DOHH2 (cell line): Measurements from ENCODE around the gene HNRNPUL1.

Experiments used
- H3F3A ChIP-seq: fragments of 200-600 bp; sonication (generic), shearing (Covaris generic); 2 replicates; pipeline ENCODE4 v1.6.0; 2016; ENCODE audit warnings: antibody characterized with exemption, mild to moderate bottlenecking; ENCODE audit not compliant: control insufficient read depth, insufficient read depth
- H3K27ac ChIP-seq: fragments of 200-600 bp; sonication (generic); 2 replicates; pipeline ENCODE4 v1.5.1; 2014; ENCODE audit warnings: low read depth, mild to moderate bottlenecking, low read length, moderate library complexity
- H3K27me3 ChIP-seq: fragments of 200-600 bp; sonication (generic); 2 replicates; pipeline ENCODE4 v1.6.1; 2014; ENCODE audit warnings: mild to moderate bottlenecking, low read length, mixed read lengths; ENCODE audit not compliant: control insufficient read depth
- H3K36me3 ChIP-seq: fragments of 200-600 bp; sonication (generic); 2 replicates; pipeline ENCODE4 v1.6.1; 2014; ENCODE audit warnings: mild to moderate bottlenecking, low read length, moderate library complexity, mixed read lengths; ENCODE audit not compliant: control insufficient read depth
- H3K4me1 ChIP-seq: fragments of 200-600 bp; sonication (generic); 2 replicates; pipeline ENCODE4 v1.6.1; 2014; ENCODE audit warnings: mild to moderate bottlenecking, low read length, mixed read lengths; ENCODE audit not compliant: control insufficient read depth
- H3K4me2 ChIP-seq: fragments of 200-600 bp; sonication (generic); 2 replicates; pipeline ENCODE4 v1.6.0; 2014; ENCODE audit warnings: mild to moderate bottlenecking, low read length, moderate library complexity
- H3K4me3 ChIP-seq: fragments of 200-600 bp; sonication (generic); 2 replicates; pipeline ENCODE4 v1.5.1; 2014; ENCODE audit warnings: mild to moderate bottlenecking, low read length, mixed read lengths
- H3K79me2 ChIP-seq: fragments of 200-600 bp; sonication (generic); 2 replicates; pipeline ENCODE4 v1.6.1; 2014; ENCODE audit warnings: mild to moderate bottlenecking, low read length, mixed read lengths; ENCODE audit not compliant: control insufficient read depth
- H3K9me2 ChIP-seq: fragments of 200-600 bp; sonication (generic); replicated peaks from 2 replicates; pipeline ENCODE4 v1.6.1; 2014; ENCODE audit warnings: mild to moderate bottlenecking, low read length, mixed read lengths; ENCODE audit not compliant: control insufficient read depth
- H3K9me3 ChIP-seq: fragments of 200-600 bp; sonication (generic); 2 replicates; pipeline ENCODE4 v1.6.1; 2014; ENCODE audit warnings: antibody characterized with exemption, low read length, mixed read lengths; ENCODE audit not compliant: control insufficient read depth, insufficient read depth
- H4K20me1 ChIP-seq: fragments of 200-600 bp; sonication (generic); 2 replicates; pipeline ENCODE4 v1.6.0; 2014; ENCODE audit warnings: low read depth, mild to moderate bottlenecking, antibody characterized with exemption, low read length, moderate library complexity; ENCODE audit not compliant: control insufficient read depth, insufficient read depth
- EZH2phosphoT487 ChIP-seq: fragments of 200-600 bp; sonication (generic); IDR thresholded peaks from 2 replicates; pipeline ENCODE4 v1.6.1; 2017; ENCODE audit warnings: borderline replicate concordance, mild to moderate bottlenecking, antibody characterized with exemption, low read length, moderate library complexity, mixed read lengths
- TF ChIP-seq, protein P1 (sequence below): fragments of 200-600 bp; sonication (generic); IDR thresholded peaks from one replicate; pipeline ENCODE4 v1.5.1; 2014; ENCODE audit warnings: antibody characterized with exemption, mild to moderate bottlenecking, low read depth, low read length; ENCODE audit not compliant: poor library complexity, severe bottlenecking

HNRNPUL1 gene

DNA sequence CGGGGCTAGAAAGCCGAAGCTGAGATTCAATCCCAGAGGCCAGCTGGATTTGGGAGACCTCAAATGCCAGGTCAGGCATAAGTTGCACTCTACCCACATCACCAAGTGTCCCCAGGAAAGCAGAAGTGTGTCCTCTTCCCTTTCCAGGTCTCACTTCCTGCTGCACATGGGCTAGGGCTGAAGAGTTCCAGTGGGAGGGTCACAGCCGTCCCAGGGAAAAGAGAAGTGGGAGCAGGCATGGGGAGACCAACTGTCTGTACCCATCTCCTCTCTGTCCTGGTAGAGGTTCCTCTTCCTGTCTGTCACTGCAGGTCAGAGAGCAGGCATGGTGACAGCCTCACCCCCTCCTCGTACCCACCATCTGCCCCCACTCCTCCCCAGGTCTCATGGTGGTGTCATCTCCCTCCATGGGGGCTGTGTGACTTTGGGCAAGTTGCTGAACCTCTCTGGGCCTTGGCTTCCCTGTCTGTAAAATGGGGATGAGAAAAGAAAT is 30.4 kb upstream of the HNRNPUL1 start:
- H3K4me2 ChIP-seq, result no peak overlapping the region
- H3K9me3 ChIP-seq, result no peaks in the 10 kb centered on the region
- H3F3A ChIP-seq, result no peaks in the 10 kb centered on the region
- no peaks in the 10 kb centered on the region for H3K79me2 ChIP-seq
- no peak overlapping the region for H3K27ac ChIP-seq
- H3K4me1 ChIP-seq, result no peaks in the 10 kb centered on the region
- H4K20me1 ChIP-seq, result no peaks in the 10 kb centered on the region
- H3K9me2 ChIP-seq, result no peaks in the 10 kb centered on the region
- H3K36me3 ChIP-seq, result no peaks in the 10 kb centered on the region
- H3K27me3 ChIP-seq, result no peaks in the 10 kb centered on the region
- TF ChIP-seq, protein P1, sequence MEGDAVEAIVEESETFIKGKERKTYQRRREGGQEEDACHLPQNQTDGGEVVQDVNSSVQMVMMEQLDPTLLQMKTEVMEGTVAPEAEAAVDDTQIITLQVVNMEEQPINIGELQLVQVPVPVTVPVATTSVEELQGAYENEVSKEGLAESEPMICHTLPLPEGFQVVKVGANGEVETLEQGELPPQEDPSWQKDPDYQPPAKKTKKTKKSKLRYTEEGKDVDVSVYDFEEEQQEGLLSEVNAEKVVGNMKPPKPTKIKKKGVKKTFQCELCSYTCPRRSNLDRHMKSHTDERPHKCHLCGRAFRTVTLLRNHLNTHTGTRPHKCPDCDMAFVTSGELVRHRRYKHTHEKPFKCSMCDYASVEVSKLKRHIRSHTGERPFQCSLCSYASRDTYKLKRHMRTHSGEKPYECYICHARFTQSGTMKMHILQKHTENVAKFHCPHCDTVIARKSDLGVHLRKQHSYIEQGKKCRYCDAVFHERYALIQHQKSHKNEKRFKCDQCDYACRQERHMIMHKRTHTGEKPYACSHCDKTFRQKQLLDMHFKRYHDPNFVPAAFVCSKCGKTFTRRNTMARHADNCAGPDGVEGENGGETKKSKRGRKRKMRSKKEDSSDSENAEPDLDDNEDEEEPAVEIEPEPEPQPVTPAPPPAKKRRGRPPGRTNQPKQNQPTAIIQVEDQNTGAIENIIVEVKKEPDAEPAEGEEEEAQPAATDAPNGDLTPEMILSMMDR, result no peak
- TF ChIP-seq EZH2phosphoT487, result no peak
- no peak overlapping the region for H3K4me3 ChIP-seq

DNA sequence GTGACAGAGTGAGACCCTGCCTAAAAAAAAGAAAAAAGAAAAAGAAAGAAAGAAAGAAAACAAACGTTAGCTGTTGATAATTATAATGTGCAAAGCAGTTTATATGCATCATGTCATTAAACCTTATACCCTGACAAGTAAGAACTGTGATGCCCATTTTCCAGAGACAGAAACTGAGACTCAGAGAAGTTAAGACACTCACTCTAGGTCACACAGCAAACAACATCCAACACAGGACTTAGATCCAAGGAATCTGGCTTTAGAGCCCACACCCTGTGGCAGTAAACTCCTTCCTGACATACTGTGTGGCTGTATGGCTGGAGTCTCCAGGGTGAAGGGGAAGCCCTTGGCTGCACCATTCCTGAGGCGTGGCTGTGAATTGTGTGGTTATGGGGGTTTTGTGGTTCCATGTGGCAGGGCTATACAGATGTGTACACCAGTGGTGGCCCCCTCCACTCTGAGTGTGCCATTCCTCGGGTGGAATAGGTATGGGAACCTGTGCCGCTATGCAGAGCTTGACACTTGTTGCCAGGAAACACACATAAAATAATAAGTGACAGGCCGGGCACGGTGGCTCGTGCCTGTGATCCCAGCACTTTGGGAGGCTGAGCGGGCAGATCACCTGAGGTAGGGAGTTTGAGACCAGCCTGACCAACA is 29.5 kb upstream of the HNRNPUL1 start:
- Histone ChIP-seq H3F3A (no peaks in the 10 kb centered on the region), H3K9me3 (no peaks in the 10 kb centered on the region), H3K27ac (no peak overlapping the region), H3K4me2 (no peak overlapping the region), H4K20me1 (no peaks in the 10 kb centered on the region), H3K27me3 (no peaks in the 10 kb centered on the region), H3K79me2 (no peaks in the 10 kb centered on the region), H3K9me2 (no peaks in the 10 kb centered on the region), H3K36me3 (no peaks in the 10 kb centered on the region), H3K4me1 (no peaks in the 10 kb centered on the region), H3K4me3 (no peak overlapping the region)
- no peak for TF ChIP-seq EZH2phosphoT487
- TF ChIP-seq, protein P1, result no peak

DNA sequence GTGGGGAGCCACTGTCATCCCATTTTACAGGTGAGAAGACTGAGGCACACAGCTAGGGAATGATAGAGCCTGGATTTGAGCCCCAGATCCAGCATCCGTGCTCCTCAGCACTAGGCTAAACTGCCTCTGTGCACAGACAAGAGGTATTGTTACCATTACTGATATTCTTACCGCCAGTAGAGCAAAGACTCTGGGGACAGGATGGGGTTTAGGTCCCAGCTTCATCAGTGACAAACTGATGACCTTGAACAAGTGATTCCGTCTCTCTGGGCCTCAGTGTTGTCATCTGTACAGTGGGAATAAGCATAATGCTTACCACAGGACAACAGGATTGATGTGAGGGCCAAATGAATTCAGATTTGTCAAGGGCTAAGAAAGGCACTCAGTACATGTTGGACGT is 28.7 kb upstream of the HNRNPUL1 start:
- Histone ChIP-seq H3K27me3 (no peaks in the 10 kb centered on the region; the same call in 1 of the 2 replicates), H3K4me1 (no peaks in the 10 kb centered on the region), H3K36me3 (no peaks in the 10 kb centered on the region), H3F3A (no peaks in the 10 kb centered on the region), H3K79me2 (no peaks in the 10 kb centered on the region), H3K27ac (no peak overlapping the region), H4K20me1 (no peaks in the 10 kb centered on the region), H3K9me2 (no peaks in the 10 kb centered on the region), H3K4me3 (no peak overlapping the region), H3K4me2 (no peak overlapping the region), H3K9me3 (no peaks in the 10 kb centered on the region)
- TF ChIP-seq, protein P1, result no peak
- TF ChIP-seq EZH2phosphoT487, result no peak

DNA sequence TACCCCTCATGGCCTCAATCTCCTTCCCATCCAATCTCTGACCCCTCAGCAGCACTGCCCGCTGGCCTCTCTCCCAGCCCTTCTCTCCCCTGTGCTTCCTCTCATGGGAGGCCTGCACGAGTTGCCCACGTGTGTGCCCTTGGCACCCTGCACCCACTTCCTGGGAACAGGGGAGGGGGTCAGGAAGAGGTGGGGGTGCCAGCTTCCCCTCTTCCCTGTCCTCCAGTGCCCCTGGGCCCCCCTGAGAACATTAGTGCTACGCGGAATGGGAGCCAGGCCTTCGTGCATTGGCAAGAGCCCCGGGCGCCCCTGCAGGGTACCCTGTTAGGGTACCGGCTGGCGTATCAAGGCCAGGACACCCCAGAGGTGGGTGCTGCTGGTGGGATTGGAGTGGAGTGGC is 25.9 kb upstream of the HNRNPUL1 start:
- no peaks in the 10 kb centered on the region for H3K9me3 ChIP-seq
- H3K36me3 ChIP-seq, result no peaks in the 10 kb centered on the region
- no peaks in the 10 kb centered on the region for H4K20me1 ChIP-seq
- no peaks in the 10 kb centered on the region for H3F3A ChIP-seq
- H3K27ac ChIP-seq, result no peak overlapping the region
- H3K4me2 ChIP-seq, result no peak overlapping the region
- no peaks in the 10 kb centered on the region for H3K79me2 ChIP-seq
- H3K27me3 ChIP-seq, result no peaks in the 10 kb centered on the region; the same call in 1 of the 2 replicates
- H3K9me2 ChIP-seq, result no peaks in the 10 kb centered on the region
- TF ChIP-seq, protein P1, result no peak
- no peak overlapping the region for H3K4me3 ChIP-seq
- no peaks in the 10 kb centered on the region for H3K4me1 ChIP-seq
